ENCODE data around the gene NFATC3. TPM values are rescaled to one million over a fixed set of nuclear protein-coding genes. Genes with fewer than 3 reads are reported as not detected.

The NFATC3 gene
- total RNA-seq, 4 donors from 2014 or later, result 22.6 to 74.0 (median 48.4) TPM

- no peak for DNase-seq
- no peaks in the 10 kb centered on the region for H3K36me3 ChIP-seq
- H3K27ac ChIP-seq, result no peak overlapping the region
- no peaks in the 10 kb centered on the region for H3K9me3 ChIP-seq
- TF ChIP-seq POLR2A (IDR thresholded peaks at IDR 0.05), result no peak
- TF ChIP-seq, protein P1, sequence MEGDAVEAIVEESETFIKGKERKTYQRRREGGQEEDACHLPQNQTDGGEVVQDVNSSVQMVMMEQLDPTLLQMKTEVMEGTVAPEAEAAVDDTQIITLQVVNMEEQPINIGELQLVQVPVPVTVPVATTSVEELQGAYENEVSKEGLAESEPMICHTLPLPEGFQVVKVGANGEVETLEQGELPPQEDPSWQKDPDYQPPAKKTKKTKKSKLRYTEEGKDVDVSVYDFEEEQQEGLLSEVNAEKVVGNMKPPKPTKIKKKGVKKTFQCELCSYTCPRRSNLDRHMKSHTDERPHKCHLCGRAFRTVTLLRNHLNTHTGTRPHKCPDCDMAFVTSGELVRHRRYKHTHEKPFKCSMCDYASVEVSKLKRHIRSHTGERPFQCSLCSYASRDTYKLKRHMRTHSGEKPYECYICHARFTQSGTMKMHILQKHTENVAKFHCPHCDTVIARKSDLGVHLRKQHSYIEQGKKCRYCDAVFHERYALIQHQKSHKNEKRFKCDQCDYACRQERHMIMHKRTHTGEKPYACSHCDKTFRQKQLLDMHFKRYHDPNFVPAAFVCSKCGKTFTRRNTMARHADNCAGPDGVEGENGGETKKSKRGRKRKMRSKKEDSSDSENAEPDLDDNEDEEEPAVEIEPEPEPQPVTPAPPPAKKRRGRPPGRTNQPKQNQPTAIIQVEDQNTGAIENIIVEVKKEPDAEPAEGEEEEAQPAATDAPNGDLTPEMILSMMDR (IDR thresholded peaks at IDR 0.05), result no peak
- H3K27me3 ChIP-seq, result no peaks in the 10 kb centered on the region
- H3K4me3 ChIP-seq, result no peak overlapping the region
- no peaks in the 10 kb centered on the region for H3K4me1 ChIP-seq
- intact Hi-C loops (cut with DNase I; ENCODE audit: low total_unique reads), result no loop called here
Measured at GRCh38 chr16:68094614-68094934, 9.4 kb downstream of the NFATC3 start.

DNA sequence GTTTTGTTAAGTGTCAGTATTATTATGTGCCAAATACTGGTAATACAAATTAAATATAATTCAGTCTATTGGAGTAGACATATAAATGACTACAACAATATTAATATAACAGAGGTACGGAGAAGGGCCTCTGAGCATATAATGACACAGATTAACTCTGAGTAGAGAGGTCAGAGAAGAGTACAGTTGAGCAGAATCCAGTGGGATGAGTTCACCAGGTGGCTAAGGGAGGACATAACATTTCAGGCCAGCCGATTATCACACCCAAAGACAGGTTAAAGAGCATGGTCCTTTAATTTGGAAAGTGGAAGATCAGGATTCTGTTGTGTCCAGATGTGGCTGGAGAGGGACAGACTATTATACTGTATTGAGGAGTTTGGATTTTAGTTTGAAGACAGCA is 11.3 kb downstream of the NFATC3 start:
- no peaks in the 10 kb centered on the region for H3K36me3 ChIP-seq
- H3K9me3 ChIP-seq, result no peaks in the 10 kb centered on the region
- no peak for DNase-seq
- no peaks in the 10 kb centered on the region for H3K27me3 ChIP-seq
- no peak overlapping the region for H3K27ac ChIP-seq
- H3K4me1 ChIP-seq, result no peaks in the 10 kb centered on the region
- TF ChIP-seq POLR2A (IDR thresholded peaks at IDR 0.05), result no peak
- TF ChIP-seq, protein P1 (IDR thresholded peaks at IDR 0.05), result no peak
- intact Hi-C loops (cut with DNase I; ENCODE audit: low total_unique reads), result no loop called here
- no peak overlapping the region for H3K4me3 ChIP-seq

DNA sequence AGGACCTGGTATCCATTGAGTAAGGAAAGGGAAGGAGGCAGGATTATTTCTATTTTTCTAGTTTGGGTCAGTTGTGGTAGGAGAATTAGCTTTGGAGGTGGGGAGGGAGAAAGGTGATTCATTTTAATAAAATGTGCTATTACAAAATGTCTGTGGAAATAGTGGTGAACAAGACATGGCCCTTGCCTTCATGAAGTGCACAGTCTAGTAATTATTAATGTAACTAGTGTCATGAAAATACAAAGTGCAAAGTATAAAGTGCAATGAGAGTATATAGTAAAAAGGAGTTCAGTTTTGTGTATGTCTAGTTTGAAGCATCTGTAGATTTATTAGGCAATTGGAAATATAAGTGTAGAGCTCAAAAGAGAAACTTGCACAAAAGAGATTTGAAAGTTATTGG is 11.9 kb downstream of the NFATC3 start:
- H3K4me1 ChIP-seq, result no peaks in the 10 kb centered on the region
- H3K9me3 ChIP-seq, result no peaks in the 10 kb centered on the region
- intact Hi-C loops (cut with DNase I; ENCODE audit: low total_unique reads), result no loop called here
- H3K4me3 ChIP-seq, result no peak overlapping the region
- DNase-seq, result no peak
- H3K36me3 ChIP-seq, result no peaks in the 10 kb centered on the region
- TF ChIP-seq, protein P1 (IDR thresholded peaks at IDR 0.05), result no peak
- TF ChIP-seq POLR2A (IDR thresholded peaks at IDR 0.05), result no peak
- no peaks in the 10 kb centered on the region for H3K27me3 ChIP-seq
- no peak overlapping the region for H3K27ac ChIP-seq

GRCh38 chr16:68097895-68098294 is 12.7 kb downstream of the NFATC3 start:
- H3K4me1 ChIP-seq, result no peaks in the 10 kb centered on the region
- no peaks in the 10 kb centered on the region for H3K9me3 ChIP-seq
- no peak overlapping the region for H3K27ac ChIP-seq
- no peaks in the 10 kb centered on the region for H3K36me3 ChIP-seq
- no peak for TF ChIP-seq POLR2A (IDR thresholded peaks at IDR 0.05)
- TF ChIP-seq, protein P1 (IDR thresholded peaks at IDR 0.05), result no peak
- intact Hi-C loops (cut with DNase I; ENCODE audit: low total_unique reads), result no loop called here
- no peaks in the 10 kb centered on the region for H3K27me3 ChIP-seq
- no peak for DNase-seq
- H3K4me3 ChIP-seq, result no peak overlapping the region

DNA sequence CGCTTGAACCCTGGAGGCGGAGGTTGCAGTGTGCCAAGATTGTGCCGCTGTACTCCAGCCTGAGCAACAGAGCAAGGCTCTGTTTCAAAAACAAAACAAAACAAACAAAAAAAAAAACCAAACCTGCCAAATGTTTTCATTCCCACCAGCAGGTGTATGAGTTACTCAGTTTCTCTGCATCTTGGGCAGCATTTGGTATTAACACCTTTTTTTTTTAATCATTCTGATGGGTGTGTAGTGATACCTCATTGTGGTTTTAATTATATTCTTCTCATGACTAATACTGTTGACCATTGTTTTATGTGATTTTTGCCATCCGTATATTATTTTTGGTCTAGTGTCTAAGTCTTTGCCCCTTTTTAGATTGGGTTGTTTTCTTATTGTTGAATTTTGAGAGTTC is 15.3 kb downstream of the NFATC3 start:
- H3K9me3 ChIP-seq, result no peaks in the 10 kb centered on the region
- DNase-seq, result no peak
- H3K36me3 ChIP-seq, result no peaks in the 10 kb centered on the region
- intact Hi-C loops (cut with DNase I; ENCODE audit: low total_unique reads), result no loop called here
- H3K4me1 ChIP-seq, result no peaks in the 10 kb centered on the region
- no peaks in the 10 kb centered on the region for H3K27me3 ChIP-seq
- no peak overlapping the region for H3K27ac ChIP-seq
- TF ChIP-seq POLR2A (IDR thresholded peaks at IDR 0.05), result no peak
- TF ChIP-seq, protein P1 (IDR thresholded peaks at IDR 0.05), result no peak
- H3K4me3 ChIP-seq, result no peak overlapping the region

All from uterus (tissue), 4 donors.